Astrocyte (in vitro differentiated cells and primary cell): ENCODE results near the gene TMEM271.

ENCODE experiments used
- EZH2 ChIP-seq: IDR thresholded peaks from 2 replicates; pipeline ENCODE4 v1.6.1; 2012; ENCODE audit warnings: mild to moderate bottlenecking, low read length, inconsistent platforms; ENCODE audit not compliant: insufficient read depth
- TF ChIP-seq, protein P1 (sequence below): IDR thresholded peaks from 2 replicates; pipeline ENCODE4 v1.5.1; 2011; ENCODE audit warnings: low read depth, mild to moderate bottlenecking, inconsistent platforms, low read length, moderate library complexity; ENCODE audit not compliant: insufficient read depth

DNA sequence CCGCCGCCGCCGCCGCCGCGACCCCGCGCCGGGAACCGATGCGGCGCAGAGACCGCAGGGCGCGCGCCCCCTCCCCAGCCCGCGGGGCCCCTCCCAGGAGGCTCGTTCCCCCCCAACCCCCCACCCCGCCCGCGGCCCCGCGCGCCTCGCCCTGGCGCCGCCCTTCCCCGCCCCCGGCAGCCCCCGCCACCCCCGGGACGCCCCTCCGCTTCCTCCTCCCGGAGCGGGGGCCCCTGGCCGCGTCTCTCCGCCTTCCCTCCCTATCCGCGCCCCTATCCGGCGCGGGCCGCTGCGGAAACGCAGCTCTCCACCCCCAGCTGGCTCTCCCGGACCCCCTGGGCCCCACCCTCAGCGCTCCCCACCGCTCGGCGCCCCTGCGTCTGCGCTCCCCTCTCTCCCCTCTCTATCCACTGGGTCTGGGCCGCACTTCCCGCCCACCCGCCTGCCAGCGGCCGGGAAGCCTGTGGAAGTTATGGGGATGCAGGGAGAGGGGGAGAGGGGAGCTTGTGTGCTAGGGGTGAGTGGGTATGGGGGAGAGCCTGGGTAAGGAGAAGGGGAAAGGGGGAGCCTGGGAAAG lies at the start of gene TMEM271:
- TF ChIP-seq, protein P1, sequence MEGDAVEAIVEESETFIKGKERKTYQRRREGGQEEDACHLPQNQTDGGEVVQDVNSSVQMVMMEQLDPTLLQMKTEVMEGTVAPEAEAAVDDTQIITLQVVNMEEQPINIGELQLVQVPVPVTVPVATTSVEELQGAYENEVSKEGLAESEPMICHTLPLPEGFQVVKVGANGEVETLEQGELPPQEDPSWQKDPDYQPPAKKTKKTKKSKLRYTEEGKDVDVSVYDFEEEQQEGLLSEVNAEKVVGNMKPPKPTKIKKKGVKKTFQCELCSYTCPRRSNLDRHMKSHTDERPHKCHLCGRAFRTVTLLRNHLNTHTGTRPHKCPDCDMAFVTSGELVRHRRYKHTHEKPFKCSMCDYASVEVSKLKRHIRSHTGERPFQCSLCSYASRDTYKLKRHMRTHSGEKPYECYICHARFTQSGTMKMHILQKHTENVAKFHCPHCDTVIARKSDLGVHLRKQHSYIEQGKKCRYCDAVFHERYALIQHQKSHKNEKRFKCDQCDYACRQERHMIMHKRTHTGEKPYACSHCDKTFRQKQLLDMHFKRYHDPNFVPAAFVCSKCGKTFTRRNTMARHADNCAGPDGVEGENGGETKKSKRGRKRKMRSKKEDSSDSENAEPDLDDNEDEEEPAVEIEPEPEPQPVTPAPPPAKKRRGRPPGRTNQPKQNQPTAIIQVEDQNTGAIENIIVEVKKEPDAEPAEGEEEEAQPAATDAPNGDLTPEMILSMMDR, result no peak
- TF ChIP-seq EZH2, result no peak
